Testis (tissue), 2 donors: ENCODE data around the gene MMP11.

Experiments used
- POLR2A ChIP-seq: fragments of 450-650 bp; IDR thresholded peaks from one replicate; pipeline ENCODE4 v1.6.1; 2017; ENCODE audit warnings: antibody characterized with exemption, mild to moderate bottlenecking, moderate library complexity
- TF ChIP-seq, protein P1 (sequence below), 3 experiments: fragments of 450-650 bp in 2 of 3; fragments of 200-600 bp in 1 of 3; sonication (generic) in 1 of 3; IDR thresholded peaks; one replicate each; pipeline ENCODE4 v1.5.1; 2016 to 2019; ENCODE audit warnings: antibody characterized with exemption in 3 of 3, mild to moderate bottlenecking in 2 of 3, moderate library complexity in 1 of 3

DNA sequence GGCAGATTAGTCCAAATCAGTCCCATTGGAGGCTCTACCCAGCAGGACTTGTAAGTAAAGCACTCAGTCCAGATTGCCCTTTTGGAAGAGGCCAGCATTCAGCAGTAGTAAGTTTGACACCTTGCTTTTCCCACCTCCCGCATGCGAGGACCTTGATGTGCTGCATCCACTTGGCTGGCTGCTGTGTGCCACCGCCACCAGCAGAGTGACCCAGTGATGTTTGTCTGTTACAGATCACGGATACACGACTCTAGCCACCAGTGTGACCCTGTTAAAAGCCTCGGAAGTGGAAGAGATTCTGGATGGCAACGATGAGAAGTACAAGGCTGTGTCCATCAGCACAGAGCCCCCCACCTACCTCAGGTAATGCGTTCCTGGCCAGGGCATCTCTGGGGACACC lies 20.7 kb downstream of the MMP11 start:
- TF ChIP-seq, protein P1, sequence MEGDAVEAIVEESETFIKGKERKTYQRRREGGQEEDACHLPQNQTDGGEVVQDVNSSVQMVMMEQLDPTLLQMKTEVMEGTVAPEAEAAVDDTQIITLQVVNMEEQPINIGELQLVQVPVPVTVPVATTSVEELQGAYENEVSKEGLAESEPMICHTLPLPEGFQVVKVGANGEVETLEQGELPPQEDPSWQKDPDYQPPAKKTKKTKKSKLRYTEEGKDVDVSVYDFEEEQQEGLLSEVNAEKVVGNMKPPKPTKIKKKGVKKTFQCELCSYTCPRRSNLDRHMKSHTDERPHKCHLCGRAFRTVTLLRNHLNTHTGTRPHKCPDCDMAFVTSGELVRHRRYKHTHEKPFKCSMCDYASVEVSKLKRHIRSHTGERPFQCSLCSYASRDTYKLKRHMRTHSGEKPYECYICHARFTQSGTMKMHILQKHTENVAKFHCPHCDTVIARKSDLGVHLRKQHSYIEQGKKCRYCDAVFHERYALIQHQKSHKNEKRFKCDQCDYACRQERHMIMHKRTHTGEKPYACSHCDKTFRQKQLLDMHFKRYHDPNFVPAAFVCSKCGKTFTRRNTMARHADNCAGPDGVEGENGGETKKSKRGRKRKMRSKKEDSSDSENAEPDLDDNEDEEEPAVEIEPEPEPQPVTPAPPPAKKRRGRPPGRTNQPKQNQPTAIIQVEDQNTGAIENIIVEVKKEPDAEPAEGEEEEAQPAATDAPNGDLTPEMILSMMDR (IDR thresholded peaks at IDR 0.05) = no peak
- no peak for TF ChIP-seq POLR2A
